NCI-H2196 treated with DMSO at 0.1 percent for 48 hours (cell line): ENCODE measurements around the gene DLG1.

Source experiments
- DNase-seq: peaks from one replicate; lab custom pipeline; 2025; ENCODE audit not compliant: unreplicated experiment; lab: John Stamatoyannopoulos, UW

The DLG1 gene

DNA sequence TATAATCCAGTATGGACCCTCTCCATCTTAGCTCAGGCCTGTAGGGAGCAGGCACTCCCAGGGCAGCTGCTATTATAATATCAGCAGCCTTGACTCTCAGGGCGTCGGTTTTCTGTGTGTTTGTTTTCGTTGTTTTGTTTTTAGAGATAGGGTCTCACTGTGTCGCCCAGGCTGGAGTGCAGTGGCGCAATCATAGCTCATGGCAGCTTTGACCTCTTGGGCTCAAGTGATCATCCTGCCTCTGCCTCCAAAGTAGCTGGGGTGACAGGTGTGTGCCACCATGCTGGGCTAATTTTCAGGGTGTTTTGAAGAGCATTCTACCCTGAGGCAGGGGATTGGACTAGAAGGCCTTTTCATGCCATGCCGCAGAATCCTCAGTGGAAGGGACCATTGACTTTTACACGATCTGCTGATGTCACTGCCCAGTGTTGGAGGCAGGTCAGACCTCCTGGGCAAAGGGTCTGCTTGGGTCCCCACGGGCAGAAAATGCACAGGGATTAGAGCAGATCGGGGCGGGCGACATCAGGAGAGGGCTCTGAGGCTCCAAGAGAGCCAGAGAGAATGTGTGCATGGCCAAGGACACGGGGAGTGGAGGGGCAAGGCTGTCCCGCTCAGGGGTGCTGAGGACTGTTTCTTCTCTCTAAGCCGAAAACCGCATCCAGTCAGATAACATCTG lies 276.5 kb downstream of the DLG1 start:
- DNase-seq: no peak

DNA sequence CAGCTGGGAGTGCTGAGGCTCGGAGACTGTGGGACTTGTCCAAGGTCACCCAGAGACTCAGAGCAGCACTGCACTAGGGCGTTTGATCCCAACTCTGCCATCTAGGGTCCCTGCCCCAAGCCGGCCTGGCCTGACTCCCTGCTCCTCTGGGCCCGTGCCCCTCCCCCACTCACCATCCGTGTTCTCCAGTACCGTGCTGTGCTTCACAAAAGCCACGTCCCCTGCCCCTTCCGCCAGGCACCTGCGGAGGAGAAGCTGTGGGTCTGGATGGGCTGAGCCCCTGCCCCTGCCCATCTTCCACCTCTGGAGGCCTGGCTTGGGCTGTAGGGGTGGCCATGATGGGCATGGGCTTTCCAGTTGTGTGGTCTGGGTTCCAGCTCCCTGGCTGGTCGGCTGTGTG lies 277.2 kb downstream of the DLG1 start:
- no peak for DNase-seq

DNA sequence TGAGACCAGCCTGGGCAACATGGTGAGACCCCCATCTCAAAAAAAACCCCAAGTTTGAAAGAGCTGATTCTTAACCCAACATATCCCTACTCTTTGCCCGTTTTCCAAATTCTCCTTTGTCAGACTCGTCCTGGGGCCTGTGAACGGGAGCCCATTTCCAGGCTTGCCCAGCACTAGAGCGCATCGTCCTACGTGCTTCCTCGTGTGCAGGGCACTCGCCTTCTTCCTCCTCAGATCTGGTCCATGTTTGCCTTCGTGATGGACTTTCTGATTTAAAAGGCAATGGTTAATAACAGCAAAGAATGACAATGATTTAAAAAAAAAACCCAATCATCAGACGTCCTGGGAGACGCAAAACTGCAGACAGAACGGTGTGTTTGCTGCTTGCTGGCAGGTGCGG lies 278.9 kb downstream of the DLG1 start:
- DNase-seq: no peak

DNA sequence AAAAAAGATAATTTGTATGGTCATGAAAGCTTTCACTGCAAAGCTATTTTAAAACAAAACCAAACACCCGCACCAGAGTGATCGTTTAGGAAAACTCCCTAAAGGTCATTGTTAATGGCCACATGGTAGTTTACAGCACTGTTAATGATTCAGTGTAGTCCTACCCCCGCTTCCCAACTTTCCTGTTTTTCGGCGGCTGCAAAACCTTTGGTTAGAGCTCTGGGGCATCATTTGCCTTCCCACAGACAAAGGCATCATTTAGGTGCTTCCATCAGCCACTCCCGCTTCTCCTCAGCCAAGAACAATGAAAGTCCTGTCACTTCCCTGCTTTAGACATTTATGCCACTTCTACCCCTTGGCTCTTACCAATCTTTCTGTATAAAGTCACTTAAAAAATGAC lies 279.4 kb downstream of the DLG1 start:
- no peak for DNase-seq

DNA sequence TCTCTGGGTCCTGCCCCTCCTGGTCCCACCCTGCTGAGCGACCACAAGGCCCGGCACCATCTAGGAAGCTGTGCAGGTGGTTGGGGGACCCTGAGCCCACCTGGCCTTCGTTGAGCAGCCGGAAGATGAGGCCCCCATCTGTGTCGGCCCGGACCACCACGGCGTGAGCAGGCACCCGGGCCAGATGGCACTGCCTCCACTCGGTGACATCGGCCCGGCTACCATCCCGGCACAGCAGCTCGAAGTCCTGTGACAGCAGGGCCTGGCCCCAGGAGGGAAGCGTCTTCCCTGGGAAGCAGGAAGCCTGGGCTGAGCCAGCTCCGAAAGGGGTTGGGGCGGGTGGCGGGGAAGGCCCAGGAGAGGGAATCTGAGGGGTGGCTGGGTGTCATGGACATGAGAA lies 281.4 kb downstream of the DLG1 start:
- no peak for DNase-seq

DNA sequence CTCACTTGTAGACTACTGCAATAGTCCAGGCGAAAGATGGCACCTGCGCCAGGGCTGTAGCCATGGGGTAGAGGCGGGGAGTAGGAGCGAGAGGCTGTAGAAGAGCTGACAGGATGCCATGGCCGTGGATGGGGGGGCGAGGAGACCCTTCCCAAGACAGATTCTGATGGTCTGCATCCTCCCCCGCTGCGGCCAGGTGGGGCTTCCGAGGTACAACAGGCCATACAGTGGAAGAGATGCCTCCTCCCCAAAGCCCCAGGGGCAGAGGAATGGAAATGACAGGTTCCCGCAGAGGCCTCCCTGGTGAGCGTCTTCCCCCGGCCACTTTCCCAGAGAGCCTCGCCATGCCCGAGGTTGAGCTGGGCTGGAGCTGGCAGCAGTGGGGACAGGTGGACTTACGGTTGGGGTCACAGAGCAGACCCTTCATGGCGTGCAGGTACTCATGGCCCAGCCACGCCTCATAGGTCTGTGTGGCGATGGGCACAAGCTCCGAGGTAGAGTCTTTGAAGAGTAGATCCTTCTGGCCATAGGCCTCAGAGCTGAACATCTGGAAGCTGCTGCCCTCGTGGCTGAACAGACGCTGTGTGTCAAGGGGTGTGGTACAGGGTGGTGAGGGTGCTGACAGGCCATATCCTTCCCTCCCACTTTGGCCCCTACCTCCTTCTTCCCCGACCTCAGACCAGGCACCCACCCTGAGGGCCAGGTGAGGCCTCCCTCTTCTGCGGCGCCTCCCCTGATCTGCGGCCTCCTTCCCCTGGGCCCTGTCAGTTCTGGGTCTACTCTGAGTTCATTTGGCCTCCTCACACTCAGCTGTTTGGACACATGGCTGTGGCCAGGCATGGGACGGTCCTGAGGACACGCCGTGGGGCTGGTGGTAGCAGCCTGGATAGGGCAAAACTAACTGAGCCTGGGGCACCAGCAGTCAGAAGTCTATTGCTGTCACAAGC lies 282.3 kb downstream of the DLG1 start:
- no peak for DNase-seq

DNA sequence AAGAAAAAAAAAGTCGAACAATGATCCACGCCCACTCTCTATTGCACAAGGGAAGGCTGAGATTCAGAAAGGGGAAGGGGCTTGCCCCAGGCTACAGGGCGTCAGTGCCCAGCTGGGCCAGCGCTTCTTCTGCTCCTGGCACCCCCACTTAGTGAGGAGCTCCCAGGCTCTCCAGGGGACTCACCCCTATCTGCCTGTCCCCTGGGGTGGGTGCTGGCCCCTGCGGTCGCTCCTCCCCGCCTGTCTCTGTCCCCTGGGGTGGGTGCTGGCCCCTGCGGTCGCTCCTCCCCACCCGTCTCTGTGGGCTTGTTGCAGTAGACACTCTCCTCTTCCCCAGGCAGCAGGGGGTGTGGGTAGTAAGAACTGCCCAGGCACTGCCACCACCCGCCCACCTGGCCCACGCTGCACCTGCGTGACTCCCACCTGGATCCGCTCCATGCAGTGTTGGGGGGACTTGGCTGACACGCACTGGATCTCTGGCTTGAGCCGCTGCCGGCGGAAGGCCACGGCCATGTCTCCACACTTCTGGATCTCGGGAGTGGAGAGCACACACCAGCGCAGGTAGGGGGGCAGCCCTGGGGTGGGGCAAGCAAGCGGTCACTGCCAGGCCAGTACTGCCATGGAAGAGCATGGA lies 283.4 kb downstream of the DLG1 start:
- no peak for DNase-seq

DNA sequence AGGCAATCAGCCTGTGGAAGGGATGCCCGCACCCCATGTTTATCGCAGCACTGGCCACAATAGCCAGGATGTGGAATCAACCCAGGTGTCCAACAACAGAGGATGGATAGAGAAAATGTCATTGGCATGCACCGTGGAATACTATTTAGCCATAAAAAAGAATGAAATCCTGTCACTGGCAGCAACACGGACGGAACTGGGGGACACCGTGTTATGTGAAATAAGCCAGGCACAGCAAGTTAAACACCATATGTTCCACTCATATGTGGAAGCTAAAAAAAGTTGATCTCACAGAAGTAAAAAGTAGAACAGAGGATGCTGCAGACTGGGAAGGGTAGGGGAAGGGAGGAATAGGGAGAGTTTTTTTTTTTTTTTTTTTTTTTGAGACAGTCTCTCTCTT lies 284.4 kb downstream of the DLG1 start:
- no peak for DNase-seq

DNA sequence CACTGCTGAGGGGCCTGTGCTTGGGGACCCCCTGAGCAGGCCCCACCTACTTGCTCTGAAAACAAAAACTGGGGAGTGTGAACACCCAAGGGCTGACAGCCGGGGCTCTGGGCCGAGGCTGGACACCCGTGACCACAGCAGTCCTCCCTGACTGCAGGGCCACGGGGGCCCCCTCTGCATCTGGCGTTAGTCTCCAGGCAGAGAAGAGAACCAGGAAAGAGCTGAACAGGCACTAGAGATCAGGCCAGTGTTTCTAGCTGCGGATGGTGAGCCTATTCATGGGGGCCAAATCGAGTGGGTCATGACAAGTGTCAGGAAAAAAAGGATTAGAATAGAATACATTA lies 285.9 kb downstream of the DLG1 start:
- no peak for DNase-seq

DNA sequence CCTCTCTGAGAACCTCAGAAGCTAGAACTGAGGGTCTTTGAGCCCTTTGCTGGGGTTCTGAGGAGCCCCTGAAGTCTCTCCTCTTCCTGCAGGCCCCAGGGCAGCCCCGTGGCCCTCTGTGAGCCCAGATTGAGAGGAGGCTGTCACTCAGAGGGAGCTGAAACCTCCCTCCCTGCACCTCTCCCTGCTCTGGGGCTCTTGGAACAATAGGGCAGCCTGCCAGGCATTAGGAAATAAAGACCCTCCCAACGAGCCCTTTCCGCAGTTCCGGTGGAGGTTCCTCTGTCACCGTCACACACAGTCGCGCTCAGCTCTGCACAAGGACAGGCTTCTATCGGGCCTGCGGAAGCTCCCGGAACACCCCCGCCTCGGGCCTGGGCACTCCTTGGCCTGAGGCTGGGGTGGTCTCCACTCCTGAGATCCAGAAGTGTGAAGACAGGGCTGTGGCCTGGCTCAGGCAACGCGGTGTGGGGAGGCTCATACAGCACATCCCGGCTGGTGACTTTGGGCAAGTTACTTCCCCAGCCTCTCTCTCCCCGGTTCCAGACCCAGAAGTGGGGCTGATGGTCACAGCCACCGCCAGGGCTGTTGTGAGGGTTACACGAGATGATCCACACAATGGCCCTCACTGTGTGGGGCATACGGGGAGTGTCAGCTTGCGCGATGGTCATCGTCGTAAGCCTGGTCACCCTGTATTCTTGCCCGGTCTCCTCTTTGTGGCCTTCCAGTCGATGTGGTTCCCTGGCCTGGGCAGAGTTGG lies 286.5 kb downstream of the DLG1 start:
- DNase-seq: no peak

DNA sequence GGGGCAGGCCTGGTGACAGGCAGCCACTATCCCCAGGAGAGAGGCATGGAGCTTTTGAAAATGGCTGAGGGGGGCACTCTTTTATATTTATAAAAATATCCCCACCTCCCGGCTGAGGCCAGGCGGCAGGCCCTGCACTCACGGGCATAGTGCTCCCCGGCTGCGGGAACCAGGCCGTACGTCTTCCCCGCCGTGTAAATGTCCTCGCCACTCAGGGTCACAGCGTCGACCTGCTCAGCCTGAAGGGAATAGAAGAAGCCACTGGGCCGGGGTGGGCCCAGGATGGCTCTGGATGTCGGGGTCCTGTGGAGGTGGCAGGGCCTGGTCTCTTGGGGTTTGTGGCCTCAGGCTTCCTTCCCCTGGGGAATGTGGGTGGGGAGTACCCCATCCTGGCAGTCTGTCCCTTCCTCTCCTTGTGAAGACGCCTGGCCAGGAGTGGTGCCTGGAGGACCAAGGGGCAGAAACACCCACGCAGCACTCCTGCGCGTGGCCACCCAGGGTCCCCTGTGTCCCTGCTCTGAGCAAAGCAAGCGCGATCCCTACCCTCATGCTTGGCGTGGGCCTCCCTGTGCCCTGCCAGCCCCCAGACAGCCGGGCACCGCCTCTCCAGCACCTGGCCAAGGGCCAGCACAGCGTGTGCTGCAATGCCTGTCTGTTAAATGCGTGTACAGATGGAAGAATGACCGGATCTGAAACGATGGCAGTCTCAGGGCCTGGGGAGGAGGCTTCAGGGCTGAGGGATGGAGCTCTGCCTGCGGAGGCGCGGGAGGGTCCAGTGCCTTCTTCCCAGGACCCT lies 287.7 kb downstream of the DLG1 start:
- no peak for DNase-seq

DNA sequence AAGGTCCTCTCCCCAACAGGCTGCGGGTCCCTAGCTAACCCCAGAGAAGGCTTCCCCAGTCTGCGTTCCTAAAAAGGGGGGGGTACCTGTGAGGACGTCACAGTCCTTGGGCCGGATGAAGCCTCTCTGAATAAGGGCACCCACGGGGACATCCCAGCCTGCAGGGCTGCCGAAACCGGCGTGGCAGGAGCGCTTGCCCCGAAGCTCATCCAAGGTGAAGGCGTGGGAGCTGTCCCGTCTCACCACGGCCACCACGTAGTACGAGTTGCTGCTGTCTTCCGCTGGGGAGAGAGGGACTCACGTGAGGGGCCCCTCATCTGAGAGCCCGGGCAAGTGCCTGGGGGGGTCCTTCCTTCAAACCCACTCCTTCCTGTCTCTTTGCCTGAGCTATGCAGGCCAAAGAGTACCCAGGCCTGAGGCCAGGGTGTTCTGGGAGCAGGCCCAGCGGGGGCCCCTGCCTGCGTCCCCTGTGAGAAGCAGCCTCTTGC lies 288.8 kb downstream of the DLG1 start:
- no peak for DNase-seq

DNA sequence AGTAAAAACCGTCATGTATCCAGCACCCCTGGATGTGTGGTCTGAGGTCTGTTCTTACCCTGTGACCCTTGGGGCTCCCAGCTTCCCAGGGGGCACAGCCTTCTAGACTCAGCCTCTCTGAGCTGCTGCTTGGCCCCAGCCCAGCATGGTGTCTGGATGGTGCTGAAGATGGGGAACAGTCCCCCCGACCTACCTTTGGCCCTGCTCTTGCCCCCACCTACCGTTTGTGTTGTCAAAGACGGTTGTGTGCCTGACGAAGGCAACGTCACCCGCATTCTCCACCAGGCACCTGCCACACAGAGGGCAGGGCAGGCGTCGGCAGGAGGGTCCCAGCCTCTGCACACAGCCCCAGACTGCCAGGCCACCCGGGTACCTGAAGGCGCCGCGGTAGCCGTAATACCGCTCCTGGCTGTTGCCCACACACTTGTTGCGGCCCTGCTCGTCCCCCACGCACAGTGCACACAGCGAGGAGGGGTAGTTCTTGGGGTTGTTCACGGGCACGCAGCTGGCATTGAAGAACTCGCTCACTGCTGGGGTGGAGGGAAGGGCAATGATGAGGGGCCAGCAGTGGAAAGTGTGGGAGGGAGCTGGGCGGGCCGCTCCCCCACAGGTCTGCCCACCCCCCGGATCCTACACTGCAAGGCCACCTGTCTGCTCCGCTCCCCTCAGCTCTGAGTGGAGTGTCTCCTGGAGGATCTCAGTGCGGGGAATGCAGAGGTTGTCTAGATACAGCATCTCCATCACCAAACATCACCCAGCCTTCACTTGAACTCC lies 289.8 kb downstream of the DLG1 start:
- DNase-seq: no peak

DNA sequence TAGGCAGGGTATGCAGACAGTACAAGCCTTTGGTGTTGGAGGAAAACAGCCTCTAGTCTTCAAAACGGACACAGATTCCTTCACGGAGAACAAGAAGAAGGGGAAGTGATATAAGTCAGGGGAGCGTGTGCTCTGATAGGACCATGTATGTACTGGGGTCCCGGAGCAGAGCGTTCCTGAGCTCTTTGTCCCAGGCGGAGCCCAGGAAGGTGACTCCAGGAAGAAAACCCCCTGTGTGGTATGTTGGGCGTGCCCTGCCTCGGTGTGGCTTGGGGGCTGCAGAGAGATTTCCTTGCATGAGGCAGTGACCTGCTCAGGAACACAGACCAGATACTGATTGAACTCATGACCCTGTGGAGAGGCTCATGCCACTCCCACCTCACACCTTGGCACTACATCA lies 290.5 kb downstream of the DLG1 start:
- no peak for DNase-seq

DNA sequence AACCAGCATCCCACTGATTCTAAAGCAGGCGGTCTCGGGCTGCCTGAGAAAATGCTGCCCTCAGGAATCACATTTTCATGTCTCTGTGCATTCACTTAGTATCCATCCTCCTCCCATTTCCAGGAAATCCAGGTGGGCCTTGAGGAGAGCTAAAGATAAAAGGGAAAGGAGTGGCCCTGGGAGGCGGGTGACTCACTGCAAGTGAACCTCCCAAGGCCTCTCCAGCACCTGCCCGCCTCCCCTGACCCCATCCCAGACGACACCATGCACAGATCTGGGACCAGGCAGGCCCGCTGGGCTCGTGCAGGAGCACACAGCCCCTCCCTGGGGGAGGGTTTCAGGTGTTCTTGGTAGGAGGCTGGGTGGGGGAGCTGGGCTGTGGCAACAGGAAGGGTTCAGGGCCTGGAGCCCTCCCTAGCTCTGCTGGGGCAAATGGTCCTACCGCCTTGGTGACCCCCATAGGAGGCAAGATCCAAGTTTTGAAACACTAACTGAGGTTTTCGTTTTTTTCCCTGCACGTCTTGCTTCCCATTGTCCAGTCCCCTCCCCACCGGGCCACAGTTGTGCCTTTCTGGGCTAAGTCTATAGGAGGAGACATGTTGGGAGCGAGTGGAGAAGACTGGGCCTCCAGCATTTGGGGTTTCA lies 291.0 kb downstream of the DLG1 start:
- DNase-seq: no peak

DNA sequence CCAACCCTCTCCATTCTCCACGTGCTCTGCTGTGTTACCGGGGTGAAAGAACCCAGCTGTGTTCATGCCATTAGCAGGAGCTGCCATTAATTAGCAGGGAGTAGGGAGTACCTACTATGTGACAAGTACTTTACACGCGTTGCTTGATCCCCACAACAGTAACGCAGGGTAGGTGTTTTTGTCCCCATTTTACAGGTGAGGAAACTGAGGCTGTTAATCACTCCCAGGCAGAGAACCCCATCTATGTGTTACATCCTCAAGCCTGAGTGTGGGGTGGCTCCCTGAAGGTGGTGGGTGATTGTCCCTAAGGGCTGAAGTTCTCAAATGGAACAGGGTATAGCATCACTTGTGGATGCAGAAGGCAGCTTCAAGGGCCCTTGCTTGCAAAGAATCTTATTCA lies 291.6 kb downstream of the DLG1 start:
- DNase-seq: no peak

DNA sequence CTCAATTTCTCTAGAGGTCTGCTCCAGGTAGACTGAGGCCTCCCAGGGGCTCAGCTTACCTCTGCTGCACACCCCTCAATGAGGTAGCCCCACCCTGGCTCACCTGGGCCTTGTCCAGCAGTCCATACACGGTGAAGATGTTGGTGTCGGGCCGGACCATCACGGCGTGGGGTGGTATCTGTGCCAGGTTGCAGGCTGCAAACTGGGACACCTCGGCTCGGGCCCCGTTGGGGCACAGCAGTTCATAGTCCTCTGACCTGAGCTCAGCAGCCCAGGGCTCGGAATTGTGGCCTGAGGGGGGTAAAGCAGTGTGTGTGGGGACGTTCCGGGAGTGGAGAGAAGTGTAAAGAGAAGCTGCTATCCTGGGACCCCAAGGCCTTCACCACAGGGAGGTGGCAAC lies 292.0 kb downstream of the DLG1 start:
- no peak for DNase-seq

DNA sequence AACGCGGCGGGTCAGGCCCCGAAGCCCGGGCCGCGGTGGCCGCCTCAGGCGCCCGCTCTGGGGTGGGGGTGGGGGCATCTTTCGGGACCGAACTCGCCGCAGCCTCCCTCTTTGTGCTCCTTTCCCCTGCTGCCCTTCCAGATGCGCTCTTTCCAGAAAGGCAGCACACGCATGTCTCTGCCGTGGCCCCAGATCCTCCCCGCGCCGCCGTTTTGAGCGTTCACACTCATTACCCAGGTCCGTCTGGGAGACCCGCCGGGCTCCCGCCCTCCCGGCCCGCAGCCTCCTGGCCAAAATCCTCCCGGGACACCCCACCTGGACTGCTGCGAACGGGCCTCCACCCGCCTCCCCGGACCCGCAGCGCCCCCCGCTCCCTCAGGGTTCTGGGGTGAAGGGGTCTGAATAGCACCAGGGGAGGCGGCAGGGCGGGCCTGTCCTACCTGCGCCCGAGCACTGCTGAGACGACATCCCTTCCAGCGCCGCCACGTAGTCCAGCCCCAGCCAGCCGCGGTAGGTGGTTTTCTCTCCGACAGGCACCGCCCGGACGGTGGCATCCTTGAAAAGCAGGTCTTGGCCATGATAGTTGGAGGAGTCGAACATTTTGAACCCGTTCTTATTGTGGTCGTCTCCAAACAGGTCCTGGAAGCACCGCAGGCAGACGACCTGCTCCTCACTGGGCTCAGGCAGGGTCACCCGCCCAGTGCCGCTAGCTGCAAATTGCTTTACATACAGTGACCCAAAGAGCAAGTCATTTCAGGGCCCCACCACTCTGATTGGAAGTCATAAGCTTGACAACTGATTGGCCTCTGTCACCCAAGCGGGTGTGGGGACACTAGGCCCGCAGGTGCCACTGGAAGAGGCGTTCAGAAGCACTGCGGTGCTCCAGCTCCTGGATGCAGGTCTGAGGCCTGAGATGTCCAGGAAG lies 294.7 kb downstream of the DLG1 start:
- DNase-seq: no peak
